Right renal pelvis (tissue), 4 donors: ENCODE results near the gene TMEM63C. TPM values are rescaled to one million over a fixed set of nuclear protein-coding genes. Genes with fewer than 3 reads are reported as not detected.
"Not testable (repeated sequence)": the region's sequence is repeated elsewhere in the genome, so short reads cannot be mapped to it uniquely, and the experiment has no call there.

Source experiments
- DNase-seq, 4 donors: peaks; one replicate each; pipeline ENCODE4 v3.0.0-alpha.2; 2013; ENCODE audit warnings: low read depth in 4 of 4, low spot score in 3 of 4, missing footprints in 1 of 4
- polyA plus RNA-seq, 4 donors: library from polyadenylated mRNA; unstranded; fragments of 120-200 nt; gene quantifications; one replicate each; pipeline ENCODE4 v1.2.1, GENCODE V29; 2013; ENCODE audit not compliant: insufficient read length in 4 of 4

The TMEM63C gene
- polyA plus RNA-seq, 4 donors = 0.50 to 1.7 (median 1.1) TPM

GRCh38 chr14:77153802-77154201 lies 27.8 kb upstream of the TMEM63C start:
- DNase-seq = no peak

- DNase-seq = no peak
Observed at GRCh38 chr14:77154421-77154820, 27.2 kb upstream of the TMEM63C start.

GRCh38 chr14:77155083-77155482 lies 26.5 kb upstream of the TMEM63C start:
- DNase-seq = no peak

- no peak for DNase-seq
Observed at GRCh38 chr14:77157740-77158139, 23.9 kb upstream of the TMEM63C start.

GRCh38 chr14:77158175-77158881 lies 23.3 kb upstream of the TMEM63C start:
- no peak for DNase-seq

GRCh38 chr14:77158882-77159255 lies 22.7 kb upstream of the TMEM63C start:
- no peak for DNase-seq

- DNase-seq = no peak
Observed at GRCh38 chr14:77161011-77161410, 20.6 kb upstream of the TMEM63C start.

GRCh38 chr14:77170045-77170444 lies 11.6 kb upstream of the TMEM63C start:
- no peak for DNase-seq

GRCh38 chr14:77172916-77173315 lies 8.7 kb upstream of the TMEM63C start:
- no peak for DNase-seq

GRCh38 chr14:77173911-77174617 lies 7.5 kb upstream of the TMEM63C start:
- DNase-seq = not testable (repeated sequence)

GRCh38 chr14:77175843-77176242 lies 5.8 kb upstream of the TMEM63C start:
- no peak for DNase-seq

GRCh38 chr14:77177702-77178101 lies 3.9 kb upstream of the TMEM63C start:
- no peak for DNase-seq

- DNase-seq = no peak
Observed at GRCh38 chr14:77178656-77179055, 2.9 kb upstream of the TMEM63C start.

GRCh38 chr14:77180726-77181602 lies 634 bp upstream of the TMEM63C start:
- DNase-seq = no peak

GRCh38 chr14:77183896-77184295 lies 2.3 kb downstream of the TMEM63C start:
- DNase-seq = no peak

- no peak for DNase-seq
Observed at GRCh38 chr14:77184396-77185092, 2.9 kb downstream of the TMEM63C start.

GRCh38 chr14:77185093-77185465 lies 3.5 kb downstream of the TMEM63C start:
- no peak for DNase-seq

- DNase-seq = no peak
Observed at GRCh38 chr14:77186911-77187648, 5.5 kb downstream of the TMEM63C start.

- no peak for DNase-seq
Observed at GRCh38 chr14:77187649-77188012, 6.0 kb downstream of the TMEM63C start.

- no peak for DNase-seq
Observed at GRCh38 chr14:77189479-77189878, 7.9 kb downstream of the TMEM63C start.
